Mesendoderm (in vitro differentiated cells): Measurements from ENCODE around the gene MX1.

ENCODE experiments used
- DNase-seq: peaks from one replicate; pipeline ENCODE4 v3.0.0; 2013
- H2AK5ac ChIP-seq: 2 replicates; pipeline ENCODE4 v1.6.1; 2013; ENCODE audit warnings: low read length, inconsistent platforms
- H2BK120ac ChIP-seq: 2 replicates; pipeline ENCODE4 v1.6.1; 2013; ENCODE audit warnings: low read depth, mild to moderate bottlenecking, low read length, moderate library complexity, mixed read lengths
- H2BK15ac ChIP-seq: replicated peaks from 2 replicates; pipeline ENCODE4 v1.6.1; 2013; ENCODE audit warnings: low read depth, mild to moderate bottlenecking, moderate library complexity
- H2BK5ac ChIP-seq: 2 replicates; pipeline ENCODE4 v1.6.1; 2013; ENCODE audit warnings: low read length, inconsistent platforms
- H3K18ac ChIP-seq: 2 replicates; pipeline ENCODE4 v1.6.1; 2013; ENCODE audit warnings: mild to moderate bottlenecking, low read length, mixed read lengths
- H3K23ac ChIP-seq: one replicate; pipeline ENCODE4 v1.6.1; 2013; ENCODE audit warnings: low read length
- H3K27ac ChIP-seq: 2 replicates; pipeline ENCODE4 v1.5.1; 2013; ENCODE audit warnings: low read depth, mild to moderate bottlenecking, inconsistent platforms, low read length, moderate library complexity
- H3K27me3 ChIP-seq: 2 replicates; pipeline ENCODE4 v1.6.1; 2013; ENCODE audit warnings: low read length, control low read depth, mild to moderate bottlenecking, inconsistent platforms; ENCODE audit not compliant: insufficient read depth, poor library complexity
- H3K36me3 ChIP-seq: 2 replicates; pipeline ENCODE4 v1.6.1; 2013; ENCODE audit warnings: low read length, inconsistent platforms; ENCODE audit not compliant: control insufficient read depth, insufficient read depth
- H3K4ac ChIP-seq: one replicate; pipeline ENCODE4 v1.6.1; 2013; ENCODE audit warnings: low read depth, mild to moderate bottlenecking, low read length, moderate library complexity
- H3K4me1 ChIP-seq: 2 replicates; pipeline ENCODE4 v1.6.1; 2013; ENCODE audit warnings: low read depth, low read length, inconsistent platforms; ENCODE audit not compliant: control insufficient read depth
- H3K4me2 ChIP-seq: 2 replicates; pipeline ENCODE4 v1.6.1; 2013; ENCODE audit warnings: low read length
- H3K4me3 ChIP-seq: 2 replicates; pipeline ENCODE4 v1.5.1; 2013; ENCODE audit warnings: mild to moderate bottlenecking, low read length
- H3K56ac ChIP-seq: one replicate; pipeline ENCODE4 v1.6.1; 2013; ENCODE audit warnings: low read length
- H3K79me1 ChIP-seq: 2 replicates; pipeline ENCODE4 v1.6.1; 2013; ENCODE audit warnings: low read length, inconsistent platforms
- H3K79me2 ChIP-seq: 2 replicates; pipeline ENCODE4 v1.6.1; 2013; ENCODE audit warnings: mild to moderate bottlenecking, low read length; ENCODE audit not compliant: control insufficient read depth, insufficient read depth
- H3K9ac ChIP-seq: 2 replicates; pipeline ENCODE4 v1.6.1; 2013; ENCODE audit warnings: low read length, inconsistent platforms
- H4K5ac ChIP-seq: one replicate; pipeline ENCODE4 v1.6.1; 2013; ENCODE audit warnings: low read length
- H4K8ac ChIP-seq: one replicate; pipeline ENCODE4 v1.6.1; 2013; ENCODE audit warnings: low read depth, mild to moderate bottlenecking, control low read depth, low read length, moderate library complexity
- WGBS: extraction: QIAGEN DNeasy Blood & Tissue Kit; methylation state at CpG from one replicate; pipeline ENCODE4 v1.1.7; 2013; ENCODE audit warnings: low lambda C conversion rate, missing lambda C conversion rate; ENCODE audit not compliant: insufficient coverage; ENCODE audit errors: extremely low coverage; 5-methylcytosine and 5-hydroxymethylcytosine counted together

The MX1 gene

GRCh38 chr21:41479686-41480085 is 53.6 kb downstream of the MX1 start:
- no peaks in the 10 kb centered on the region for H3K4me1 ChIP-seq
- H2BK5ac ChIP-seq = no peak overlapping the region
- no peak for DNase-seq
- no peak overlapping the region for H3K4me2 ChIP-seq
- no peak overlapping the region for H2AK5ac ChIP-seq
- no peak overlapping the region for H3K9ac ChIP-seq
- no peak overlapping the region for H3K18ac ChIP-seq
- H3K4me3 ChIP-seq = no peak overlapping the region
- H4K8ac ChIP-seq = no peak overlapping the region
- H3K36me3 ChIP-seq = no peaks in the 10 kb centered on the region
- no peak overlapping the region for H3K56ac ChIP-seq
- no peak overlapping the region for H3K27ac ChIP-seq
- no CpG with 5 or more reads among the region's 8 CpGs for WGBS
- H2BK15ac ChIP-seq = no peak overlapping the region
- no peaks in the 10 kb centered on the region for H3K79me2 ChIP-seq
- H3K79me1 ChIP-seq = no peaks in the 10 kb centered on the region
- no peak overlapping the region for H2BK120ac ChIP-seq
- no peak overlapping the region for H3K4ac ChIP-seq
- no peak overlapping the region for H3K23ac ChIP-seq
- no peak overlapping the region for H4K5ac ChIP-seq
- no peaks in the 10 kb centered on the region for H3K27me3 ChIP-seq

- Histone ChIP-seq H4K8ac (no peak overlapping the region), H2BK15ac (no peak overlapping the region), H4K5ac (no peak overlapping the region), H2BK120ac (no peak overlapping the region), H3K4ac (no peak overlapping the region), H3K18ac (no peak overlapping the region), H3K27ac (no peak overlapping the region), H3K79me2 (no peaks in the 10 kb centered on the region), H3K4me2 (no peak overlapping the region), H3K36me3 (no peaks in the 10 kb centered on the region), H3K9ac (no peak overlapping the region), H3K4me1 (no peaks in the 10 kb centered on the region), H3K23ac (no peak overlapping the region), H2BK5ac (no peak overlapping the region), H3K4me3 (no peak overlapping the region), H3K27me3 (no peaks in the 10 kb centered on the region), H3K79me1 (no peaks in the 10 kb centered on the region), H3K56ac (peak overlapping the region; percentile 5), H2AK5ac (no peak overlapping the region)
- no peak for DNase-seq
- no CpG with 5 or more reads among the region's 17 CpGs for WGBS
Measured at GRCh38 chr21:41480086-41480690, 54.1 kb downstream of the MX1 start.

DNA sequence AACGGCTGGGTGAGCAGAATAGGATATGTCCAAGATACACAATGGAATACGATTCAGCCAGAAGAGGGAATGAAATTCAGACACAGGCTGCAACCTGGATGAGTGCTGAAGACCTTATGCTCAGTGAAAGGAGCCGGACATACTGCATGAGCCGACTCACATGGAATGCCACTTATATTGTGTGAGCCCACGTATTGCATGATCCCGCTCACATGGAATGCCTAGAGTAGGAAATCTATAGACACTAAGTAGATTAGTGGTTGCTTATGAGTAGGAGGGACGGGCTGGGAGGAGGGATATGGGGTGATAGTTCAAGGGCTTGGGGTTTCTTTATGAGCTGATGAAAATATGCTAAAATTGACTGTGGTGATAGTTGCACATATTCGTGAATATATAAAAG is 55.2 kb downstream of the MX1 start:
- DNase-seq = no peak
- Histone ChIP-seq H3K4me2 (no peak overlapping the region), H3K23ac (no peak overlapping the region), H2BK15ac (no peak overlapping the region), H3K79me1 (no peaks in the 10 kb centered on the region), H2BK5ac (no peak overlapping the region), H3K9ac (no peak overlapping the region), H3K56ac (no peak overlapping the region), H2BK120ac (no peak overlapping the region), H3K27ac (no peak overlapping the region), H3K18ac (no peak overlapping the region), H3K79me2 (no peaks in the 10 kb centered on the region), H4K8ac (no peak overlapping the region), H3K4me3 (no peak overlapping the region), H3K36me3 (no peaks in the 10 kb centered on the region), H4K5ac (no peak overlapping the region), H2AK5ac (no peak overlapping the region), H3K27me3 (no peaks in the 10 kb centered on the region), H3K4ac (no peak overlapping the region), H3K4me1 (no peaks in the 10 kb centered on the region)
- WGBS = no CpG with 5 or more reads among the region's 8 CpGs

DNA sequence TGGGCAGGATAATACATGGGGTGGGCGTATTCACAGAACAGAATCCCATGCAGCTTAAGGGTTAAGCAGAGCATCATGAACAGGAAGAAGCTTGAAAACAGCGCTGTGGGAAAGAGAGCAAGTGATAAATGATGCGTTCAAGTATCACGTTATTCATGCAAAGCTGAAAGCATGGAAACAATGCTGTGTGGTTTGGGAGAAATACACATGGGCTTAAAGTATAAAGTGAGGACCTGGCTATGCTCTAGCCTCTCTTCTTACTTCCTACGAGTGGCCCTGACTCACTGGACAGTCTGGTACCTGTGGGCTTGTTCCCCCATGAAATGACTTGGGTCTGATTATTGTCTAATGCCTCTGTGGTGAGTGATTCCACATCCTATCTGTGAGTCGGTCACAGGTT is 56.3 kb downstream of the MX1 start:
- Histone ChIP-seq H3K79me2 (no peaks in the 10 kb centered on the region), H2BK120ac (no peak overlapping the region), H3K4me2 (no peak overlapping the region), H2BK15ac (no peak overlapping the region), H3K27me3 (no peaks in the 10 kb centered on the region), H3K27ac (no peak overlapping the region), H2AK5ac (no peak overlapping the region), H3K36me3 (no peaks in the 10 kb centered on the region), H3K79me1 (no peaks in the 10 kb centered on the region), H3K23ac (no peak overlapping the region), H4K8ac (no peak overlapping the region), H3K4ac (no peak overlapping the region), H2BK5ac (no peak overlapping the region), H3K56ac (no peak overlapping the region), H4K5ac (no peak overlapping the region), H3K9ac (no peak overlapping the region), H3K18ac (no peak overlapping the region), H3K4me1 (peaks cover 2% of the 10 kb centered on the region), H3K4me3 (no peak overlapping the region)
- WGBS = no CpG with 5 or more reads among the region's 6 CpGs
- DNase-seq = no peak

DNA sequence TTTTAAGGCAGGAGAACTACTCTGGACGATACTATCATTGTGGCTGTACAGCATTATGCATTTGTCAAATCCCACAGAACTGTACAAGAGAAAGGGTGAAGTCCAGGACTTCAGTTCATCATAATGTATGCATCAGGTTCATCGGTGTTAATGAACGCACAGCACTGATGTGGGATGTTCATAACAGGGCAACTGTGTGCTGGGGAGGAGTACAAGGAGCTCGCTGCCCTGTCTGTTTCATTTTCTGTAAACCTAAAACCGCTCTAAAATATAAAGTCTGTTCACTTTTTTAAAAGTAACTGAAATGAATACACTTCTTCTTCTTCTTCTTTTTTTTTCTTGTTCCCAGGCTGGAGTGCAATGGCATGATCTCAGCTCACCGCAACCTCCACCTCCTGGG is 56.9 kb downstream of the MX1 start:
- Histone ChIP-seq H3K18ac (no peak overlapping the region), H4K5ac (no peak overlapping the region), H2BK120ac (no peak overlapping the region), H2BK15ac (no peak overlapping the region), H3K23ac (no peak overlapping the region), H3K9ac (no peak overlapping the region), H3K4me2 (no peak overlapping the region), H3K56ac (no peak overlapping the region), H3K27ac (no peak overlapping the region), H3K27me3 (no peaks in the 10 kb centered on the region), H3K79me2 (no peaks in the 10 kb centered on the region), H3K79me1 (no peaks in the 10 kb centered on the region), H2AK5ac (no peak overlapping the region), H3K4me1 (peaks cover 2% of the 10 kb centered on the region), H3K36me3 (no peaks in the 10 kb centered on the region), H3K4me3 (no peak overlapping the region), H2BK5ac (no peak overlapping the region), H4K8ac (no peak overlapping the region), H3K4ac (no peak overlapping the region)
- DNase-seq = no peak
- WGBS = no CpG with 5 or more reads among the region's 6 CpGs

DNA sequence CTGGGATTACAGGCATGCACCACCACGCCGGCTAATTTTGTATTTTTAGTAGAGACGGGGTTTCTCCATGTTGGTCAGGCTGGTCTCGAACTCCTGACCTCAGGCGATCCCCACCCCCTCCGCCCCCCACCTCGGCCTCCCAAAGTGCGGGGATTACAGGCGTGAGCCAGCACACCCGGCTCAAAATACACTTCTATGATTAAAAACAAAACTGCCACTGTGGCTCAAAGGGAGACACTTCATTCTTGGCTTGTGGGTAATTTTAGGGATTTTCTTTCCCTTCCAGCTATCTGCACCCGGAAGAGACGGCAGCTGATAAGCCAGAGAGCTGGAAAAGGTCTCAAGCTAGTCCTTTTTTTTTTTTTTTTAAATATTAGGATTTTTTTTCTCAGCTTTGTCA is 57.4 kb downstream of the MX1 start:
- Histone ChIP-seq H2AK5ac (no peak overlapping the region), H3K27me3 (no peaks in the 10 kb centered on the region), H3K9ac (no peak overlapping the region), H2BK120ac (no peak overlapping the region), H4K5ac (no peak overlapping the region), H3K79me2 (no peaks in the 10 kb centered on the region), H3K4ac (no peak overlapping the region), H2BK15ac (no peak overlapping the region), H3K23ac (no peak overlapping the region), H3K56ac (no peak overlapping the region), H3K4me3 (no peak overlapping the region), H3K36me3 (no peaks in the 10 kb centered on the region), H3K18ac (no peak overlapping the region), H3K4me2 (no peak overlapping the region), H2BK5ac (no peak overlapping the region), H3K79me1 (no peaks in the 10 kb centered on the region), H4K8ac (no peak overlapping the region), H3K4me1 (peaks cover 2% of the 10 kb centered on the region), H3K27ac (no peak overlapping the region)
- no CpG with 5 or more reads among the region's 12 CpGs for WGBS
- no peak for DNase-seq
